NOMO-1 treated with DMSO at 0.1 percent for 48 hours (cell line): ENCODE data around the gene EFNA4.

Experiments
- DNase-seq: peaks from one replicate; lab custom pipeline; 2025; ENCODE audit not compliant: unreplicated experiment; lab: John Stamatoyannopoulos, UW

Gene EFNA4

DNA sequence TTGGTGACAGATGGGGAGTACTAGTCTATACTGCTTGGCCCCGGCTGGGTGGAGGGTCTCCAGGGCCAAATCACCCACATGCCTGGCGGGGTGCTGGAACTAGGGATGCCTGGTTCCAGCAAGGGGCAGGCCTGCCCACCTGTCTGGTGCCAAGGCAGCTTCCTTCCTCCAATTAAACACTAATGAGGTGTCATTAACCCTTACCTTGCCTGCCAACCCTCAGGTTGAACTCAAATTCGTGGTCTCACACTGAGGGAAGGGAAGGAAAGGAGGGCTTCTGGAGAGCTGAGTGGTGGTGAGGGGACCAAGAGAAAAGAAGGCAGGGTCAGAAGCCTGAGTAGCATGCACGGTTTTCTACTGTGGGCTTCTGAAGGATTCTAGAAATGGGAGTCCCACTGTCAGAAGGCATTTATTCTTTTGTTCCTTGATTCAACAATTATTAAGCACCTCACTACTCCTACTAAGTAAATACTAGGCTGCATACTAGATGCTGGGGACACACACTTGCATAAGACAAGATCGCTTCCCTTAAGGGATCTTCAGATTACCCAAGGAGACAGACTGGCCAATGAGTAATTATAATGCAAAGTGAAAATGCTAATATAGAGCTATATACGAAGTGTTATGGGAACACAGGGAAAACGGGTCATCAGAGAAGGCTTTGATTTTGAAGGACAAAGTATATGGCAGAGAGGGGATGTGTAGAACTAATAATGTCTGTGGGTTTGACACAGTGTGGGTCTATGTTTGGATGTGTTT lies 9.2 kb downstream of the EFNA4 start:
- no peak for DNase-seq

DNA sequence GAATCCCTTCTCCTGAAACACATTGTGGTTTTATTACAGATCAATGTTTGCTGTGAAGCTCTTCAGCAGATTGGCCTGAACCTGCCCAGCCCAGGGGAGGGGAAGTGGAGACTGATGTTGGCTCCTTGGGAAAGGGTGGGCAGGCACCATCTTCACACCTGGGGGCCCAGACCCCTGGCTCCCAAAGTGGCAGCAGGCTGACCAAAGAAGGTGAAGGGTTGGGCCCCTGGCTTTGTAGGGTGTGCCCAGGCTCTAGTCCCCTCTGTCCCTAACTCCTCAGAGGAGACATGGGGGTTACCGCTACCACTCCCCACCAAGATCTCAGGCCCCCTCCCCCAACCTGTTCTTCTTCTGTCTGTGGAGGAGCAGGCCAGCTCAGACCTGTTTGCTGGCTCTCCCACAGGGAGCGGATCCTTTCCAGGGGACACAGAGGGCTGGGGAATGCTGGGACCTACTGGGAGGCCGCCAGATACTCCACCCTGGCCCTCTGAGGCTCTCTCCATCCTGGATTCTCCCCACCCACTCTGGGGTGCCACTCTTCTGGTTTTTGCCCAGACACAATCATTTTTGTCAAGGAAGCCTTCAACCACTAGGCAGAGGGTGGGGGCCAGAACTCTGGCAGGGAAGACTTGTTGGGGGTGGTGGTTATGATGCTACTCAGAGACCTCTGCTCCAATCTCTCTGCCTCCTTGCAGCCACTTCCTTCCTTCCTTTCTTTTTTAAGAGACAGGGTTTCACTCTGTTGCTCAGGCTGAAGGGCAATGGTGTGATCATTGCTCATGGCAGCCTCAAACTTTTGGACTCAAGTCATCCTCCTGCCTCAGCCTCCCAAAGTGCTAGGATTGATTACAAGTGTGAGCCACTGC lies 10.1 kb downstream of the EFNA4 start:
- DNase-seq = no peak

DNA sequence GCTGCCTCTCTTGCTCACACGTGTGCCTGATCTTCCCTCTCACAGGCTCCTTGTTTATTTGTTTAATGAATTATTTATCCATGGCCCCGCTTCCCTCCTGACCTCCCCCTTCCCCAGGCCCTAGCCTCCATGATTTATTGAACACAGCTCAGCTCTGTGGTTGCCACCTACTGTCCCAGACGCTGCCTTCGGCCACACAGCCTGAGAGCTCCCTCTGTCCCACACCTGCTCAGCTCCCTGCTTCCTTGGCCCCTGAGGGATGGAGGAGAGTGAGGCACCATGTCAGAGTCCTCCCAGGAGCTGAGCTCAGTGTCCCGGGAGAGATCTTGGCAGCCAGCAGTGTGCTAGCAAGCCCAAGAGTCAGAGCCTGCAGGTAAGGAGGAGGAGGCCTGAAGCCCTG lies 12.0 kb downstream of the EFNA4 start:
- DNase-seq = no peak

DNA sequence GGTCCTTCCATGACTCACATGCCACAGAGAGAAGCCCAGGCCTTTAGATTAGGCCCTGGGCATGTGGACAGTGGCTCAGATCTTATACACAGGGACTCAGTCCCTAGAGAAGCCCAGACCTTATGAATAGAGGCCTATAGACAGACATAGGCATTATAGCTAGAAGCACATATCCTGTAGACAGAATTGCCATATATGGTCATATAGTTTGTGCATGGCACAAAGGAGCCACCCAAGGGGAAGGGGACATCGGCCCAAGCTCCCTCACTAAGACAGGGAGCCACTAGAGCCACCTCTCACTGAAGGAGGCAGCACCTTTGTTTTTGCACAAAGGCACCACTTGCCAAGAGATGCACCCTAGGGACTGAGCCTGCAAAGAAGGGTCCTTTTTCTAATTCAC lies 12.8 kb downstream of the EFNA4 start:
- DNase-seq = no peak

DNA sequence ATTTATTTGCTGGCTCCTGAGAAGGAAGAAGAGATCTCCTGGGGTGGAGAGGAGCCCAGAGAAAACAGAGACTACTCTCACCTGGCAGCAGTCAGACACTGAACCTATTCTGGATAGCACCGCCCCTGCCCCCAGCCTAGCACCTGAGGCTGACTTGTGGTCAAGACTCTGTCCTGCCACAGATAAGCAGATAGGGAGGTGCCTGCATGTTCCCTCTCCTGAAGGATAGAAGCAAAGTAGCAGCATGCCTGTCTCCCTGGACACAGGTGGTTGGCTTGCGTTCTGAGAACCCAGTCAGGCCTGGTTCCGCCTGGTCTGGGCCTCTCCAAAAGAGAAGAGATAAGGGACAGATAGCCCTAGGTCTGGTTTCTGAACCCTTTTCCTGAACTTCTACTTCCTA lies 13.8 kb downstream of the EFNA4 start:
- DNase-seq = no peak

DNA sequence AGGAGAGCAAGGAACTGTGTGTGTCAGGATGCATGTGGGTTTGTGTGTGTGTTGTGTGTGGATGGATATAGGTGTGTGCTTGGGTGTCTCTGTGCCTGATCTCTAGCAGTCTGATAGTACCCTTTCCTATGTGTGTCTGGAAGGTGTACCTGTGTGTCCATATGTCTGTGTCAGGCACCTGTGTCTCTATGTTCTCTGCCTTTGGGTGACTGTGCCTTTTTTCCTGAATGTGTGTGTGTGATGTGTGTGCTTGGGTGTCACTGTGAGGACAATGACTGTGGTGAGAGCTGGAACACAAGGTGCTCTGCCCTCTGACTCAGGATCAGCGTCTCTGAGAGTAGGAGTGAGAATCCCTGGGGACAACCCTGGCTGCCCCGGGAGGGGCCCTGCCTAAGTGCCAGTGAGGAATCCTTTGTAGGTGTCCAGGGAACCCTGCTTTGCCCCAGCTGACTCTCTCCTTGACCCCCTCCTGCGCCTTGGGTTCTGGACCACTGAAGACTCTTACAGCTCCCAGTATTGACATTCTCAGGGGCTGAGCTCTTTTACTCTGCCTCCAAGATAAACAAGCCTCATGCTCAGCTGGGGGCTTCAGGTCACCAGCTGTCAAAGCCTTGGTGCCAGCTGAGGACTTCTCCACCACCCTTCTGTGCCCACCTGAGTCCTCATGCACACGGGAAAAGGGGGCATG lies 14.4 kb downstream of the EFNA4 start:
- no peak for DNase-seq

DNA sequence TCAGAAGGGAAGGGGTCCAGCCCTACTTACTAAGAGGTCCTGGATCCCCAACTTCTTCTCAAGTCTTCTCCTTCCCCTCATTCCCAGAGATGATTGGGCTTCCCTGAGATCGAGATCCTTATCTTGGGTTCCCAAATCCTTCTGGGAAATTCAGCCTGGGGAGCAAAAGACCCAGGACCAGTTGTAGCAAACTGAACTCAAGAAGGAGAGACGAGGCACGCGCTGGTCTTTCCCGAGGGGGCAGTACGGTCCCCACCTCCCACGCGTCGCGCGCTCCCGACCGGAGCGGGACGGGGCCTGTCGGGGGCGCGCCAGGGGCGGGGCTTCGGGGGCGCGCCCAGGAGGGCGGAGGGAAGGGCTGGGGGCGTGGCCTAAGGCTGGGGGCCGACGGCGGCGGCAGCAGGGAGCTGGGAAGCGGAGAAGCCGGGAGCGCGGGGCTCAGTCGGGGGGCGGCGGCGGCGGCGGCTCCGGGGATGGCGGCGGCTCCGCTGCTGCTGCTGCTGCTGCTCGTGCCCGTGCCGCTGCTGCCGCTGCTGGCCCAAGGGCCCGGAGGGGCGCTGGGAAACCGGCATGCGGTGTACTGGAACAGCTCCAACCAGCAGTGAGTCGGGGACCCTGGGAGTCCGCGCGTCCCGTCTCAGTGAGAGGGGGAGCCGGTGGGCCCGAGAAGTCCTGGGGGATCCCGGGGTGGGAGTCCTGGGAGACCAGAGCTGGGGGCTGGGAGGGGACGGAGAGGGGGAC lies 15.1 kb downstream of the EFNA4 start, which contains the start of gene EFNA3:
Gene EFNA3 (plus strand): TSS at position 369 of the 741 bp plus-strand sequence. CDS start 105 bp downstream, at position 474.
- DNase-seq = peak; percentile 17

DNA sequence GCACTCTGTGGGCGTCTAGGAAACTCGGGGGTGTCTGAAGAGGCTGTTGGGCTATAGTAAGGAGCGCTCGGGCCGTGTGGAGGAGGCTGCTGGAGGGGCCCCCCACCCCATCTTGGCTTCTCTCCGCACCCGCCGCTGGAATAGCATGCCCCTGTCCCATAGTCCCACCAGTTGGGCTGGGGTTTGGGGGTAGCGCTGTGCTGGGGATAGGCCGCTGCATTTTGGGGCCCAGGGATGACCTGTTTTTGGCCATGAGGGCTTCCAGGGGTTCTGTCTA lies 15.6 kb downstream of the EFNA4 start:
- DNase-seq = no peak

DNA sequence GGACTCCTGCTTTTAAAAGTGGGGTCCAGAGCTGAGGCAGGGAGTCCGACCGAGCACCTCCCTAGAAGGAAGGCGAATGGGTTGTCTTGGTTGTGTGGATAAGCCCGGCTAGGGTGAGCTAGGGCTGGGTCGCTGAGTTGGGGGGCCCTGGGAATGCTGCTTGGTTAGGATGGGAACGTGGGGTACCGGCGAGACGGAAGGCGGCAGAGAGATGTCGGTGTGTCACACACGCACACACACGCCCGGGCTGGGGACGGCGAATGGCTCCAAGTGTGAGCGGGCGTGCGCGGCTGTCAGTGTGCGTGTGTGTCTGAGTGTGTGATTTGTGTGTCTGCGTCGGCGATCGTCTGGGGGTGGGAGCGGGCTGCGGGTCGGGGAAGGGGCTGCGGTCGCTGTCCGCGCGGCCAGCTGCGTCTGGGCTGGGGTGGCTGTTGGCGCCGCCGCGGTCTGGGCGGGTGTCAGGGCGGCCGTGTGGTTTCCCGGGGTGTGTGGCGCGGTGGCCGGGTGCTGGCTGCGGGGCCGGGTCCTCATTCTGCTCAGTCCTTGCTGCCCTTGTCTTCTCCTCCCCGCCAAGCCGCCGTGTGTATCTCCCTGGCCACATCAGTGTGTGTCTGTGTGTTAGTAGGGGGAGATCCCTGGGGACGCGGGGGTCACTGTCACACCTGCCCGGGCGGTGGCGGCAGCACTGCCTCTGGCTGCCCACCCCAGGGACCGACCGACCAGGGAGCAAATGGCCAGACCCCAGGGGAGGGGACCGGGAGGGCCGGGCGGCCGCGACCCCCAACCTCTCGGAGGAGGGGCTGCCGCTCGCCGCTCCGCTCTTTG lies 16.2 kb downstream of the EFNA4 start:
- no peak for DNase-seq

DNA sequence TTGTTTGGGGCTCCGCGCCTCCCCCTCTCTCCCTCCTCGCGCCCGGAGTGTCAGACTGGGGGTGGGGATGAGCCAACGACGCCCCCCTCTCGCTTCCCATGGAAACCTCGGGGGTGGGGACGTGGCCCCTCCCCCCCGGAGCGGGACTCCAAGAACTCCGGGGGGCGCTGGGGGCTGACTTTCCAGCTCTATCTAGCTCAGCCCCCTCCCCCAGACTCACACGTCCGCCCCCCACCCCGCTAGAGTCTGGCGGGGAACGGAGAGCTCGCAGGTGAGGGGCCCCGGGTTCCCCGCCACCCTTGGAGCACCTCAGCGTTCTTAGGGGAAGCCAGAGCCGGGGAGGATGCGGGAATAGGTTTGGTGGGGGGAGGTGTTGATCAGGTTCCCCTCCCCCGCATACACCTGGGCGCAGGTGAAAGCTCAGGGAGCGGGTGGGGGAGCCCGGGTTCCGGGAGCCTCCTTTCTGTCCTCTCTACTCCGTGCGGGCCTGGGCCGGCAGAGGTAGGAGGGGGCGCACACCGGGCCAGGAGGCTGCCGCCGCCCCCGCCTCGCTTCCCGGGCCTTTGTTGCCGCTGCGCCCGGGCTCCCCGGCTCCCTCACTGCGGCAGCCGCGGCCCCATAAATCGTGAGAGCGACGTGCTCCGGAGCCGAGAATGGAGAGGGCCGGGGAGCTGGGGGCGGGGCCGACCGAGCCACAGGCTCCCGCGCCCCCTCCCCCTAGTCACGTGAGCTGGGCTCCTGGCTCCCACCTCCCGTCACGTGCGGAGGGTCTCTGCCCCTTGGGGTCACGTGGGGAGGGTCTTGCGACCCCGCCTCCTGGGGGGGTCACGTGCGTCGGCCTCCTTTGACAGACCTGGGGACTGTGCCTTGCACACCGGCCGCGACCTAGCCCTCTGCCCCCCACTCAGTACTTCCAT lies 17.0 kb downstream of the EFNA4 start:
- no peak for DNase-seq

DNA sequence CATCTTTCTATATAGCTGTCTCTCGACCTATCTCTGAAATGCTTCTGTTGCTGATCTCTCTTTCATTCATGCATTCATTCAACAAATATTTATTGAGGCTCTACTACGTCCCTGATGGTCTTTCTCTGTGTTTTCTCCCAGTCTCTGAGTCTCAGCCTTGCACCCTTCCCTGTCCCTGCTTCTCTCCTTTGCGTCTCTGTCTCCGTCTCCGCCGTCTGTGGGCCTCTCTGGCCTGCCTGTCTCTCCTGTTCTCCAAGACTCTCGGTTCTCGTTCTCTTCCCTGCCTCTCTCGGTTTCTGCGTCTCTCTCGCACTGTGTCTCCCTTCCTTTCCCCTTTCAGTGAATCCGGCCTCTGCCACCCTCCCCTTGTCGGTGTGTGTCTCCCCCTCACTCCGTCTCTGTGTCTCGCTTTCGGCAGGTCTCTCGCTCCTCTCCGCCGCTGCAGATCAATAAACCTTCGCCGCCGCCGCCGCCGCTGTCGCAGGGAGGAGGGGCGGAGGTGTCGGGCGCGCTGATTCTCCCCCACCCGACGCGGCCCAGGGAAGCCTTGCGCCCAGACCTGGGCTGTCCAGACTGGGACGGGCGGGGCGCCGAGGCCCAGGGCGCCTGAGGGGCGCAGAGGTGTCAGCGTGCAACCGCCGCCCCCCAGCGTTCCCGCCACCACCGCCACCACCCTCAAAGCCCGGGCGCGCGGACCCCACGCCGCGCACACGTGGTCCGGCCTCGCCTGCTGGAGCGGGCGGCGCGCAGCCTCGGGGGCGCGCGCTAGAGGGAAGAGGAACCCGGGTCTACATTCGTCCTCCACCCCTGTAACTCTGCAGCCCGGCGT lies 18.1 kb downstream of the EFNA4 start:
- peak; percentile 15 for DNase-seq

DNA sequence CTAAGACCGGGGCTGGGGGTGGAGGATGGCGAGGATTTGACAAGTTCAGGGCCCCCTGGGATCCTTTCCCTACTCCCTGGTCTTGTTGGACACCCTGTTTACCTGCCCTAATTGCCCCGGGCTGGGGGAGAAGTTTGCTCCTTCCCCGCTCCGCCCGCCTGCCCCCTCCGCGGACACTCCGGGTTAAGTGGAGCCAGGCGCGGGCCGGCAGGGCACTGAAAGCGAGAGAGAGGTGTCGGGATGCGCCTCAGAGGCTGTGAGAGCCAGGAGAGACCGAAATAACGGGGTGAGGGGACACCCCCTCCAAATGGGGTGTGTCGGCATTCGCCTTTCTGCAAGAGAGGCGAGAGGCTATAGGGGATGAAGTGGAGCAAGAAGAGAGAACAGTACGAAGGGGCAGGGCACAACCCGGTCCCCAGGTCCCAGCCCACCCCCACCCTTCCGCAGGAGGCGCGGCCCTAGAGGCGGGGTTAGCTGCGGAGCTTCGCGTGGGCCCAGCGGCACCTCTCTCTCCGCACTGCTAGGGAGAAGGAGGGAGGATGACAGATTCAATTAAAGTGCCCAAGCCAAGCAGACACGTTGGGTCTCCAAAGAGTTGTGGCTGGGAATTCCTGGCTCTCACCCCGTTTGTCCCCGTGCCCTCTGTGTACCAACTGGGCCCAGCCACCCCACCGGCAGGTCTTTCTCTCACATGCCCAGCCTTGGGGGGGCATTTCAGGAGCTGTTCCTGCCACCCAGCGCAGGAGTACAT lies 18.9 kb downstream of the EFNA4 start:
- no peak for DNase-seq

DNA sequence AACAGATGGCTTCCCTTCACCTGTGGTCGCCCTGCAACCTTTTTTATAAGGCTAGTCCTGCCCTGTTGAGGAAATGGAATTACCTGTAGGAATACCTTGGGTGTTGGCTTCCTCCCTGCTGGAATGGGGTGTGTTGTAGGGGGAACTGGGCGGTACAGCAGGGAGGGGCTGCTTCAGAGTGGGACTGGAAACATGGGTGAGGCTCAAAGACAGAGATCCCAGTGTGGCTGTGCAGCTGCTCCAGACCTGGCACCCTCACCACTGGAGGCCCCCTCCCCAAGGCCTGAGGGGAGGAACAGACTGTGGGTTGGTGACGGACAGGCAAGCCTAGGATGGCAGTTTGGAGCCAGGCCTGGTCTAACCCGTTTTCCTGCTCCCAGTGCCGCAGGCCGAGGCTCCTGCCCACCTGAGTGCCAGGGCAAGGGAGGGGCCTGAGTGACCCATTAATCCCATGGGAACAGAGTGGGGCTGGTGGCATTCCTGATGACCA lies 19.6 kb downstream of the EFNA4 start:
- no peak for DNase-seq

DNA sequence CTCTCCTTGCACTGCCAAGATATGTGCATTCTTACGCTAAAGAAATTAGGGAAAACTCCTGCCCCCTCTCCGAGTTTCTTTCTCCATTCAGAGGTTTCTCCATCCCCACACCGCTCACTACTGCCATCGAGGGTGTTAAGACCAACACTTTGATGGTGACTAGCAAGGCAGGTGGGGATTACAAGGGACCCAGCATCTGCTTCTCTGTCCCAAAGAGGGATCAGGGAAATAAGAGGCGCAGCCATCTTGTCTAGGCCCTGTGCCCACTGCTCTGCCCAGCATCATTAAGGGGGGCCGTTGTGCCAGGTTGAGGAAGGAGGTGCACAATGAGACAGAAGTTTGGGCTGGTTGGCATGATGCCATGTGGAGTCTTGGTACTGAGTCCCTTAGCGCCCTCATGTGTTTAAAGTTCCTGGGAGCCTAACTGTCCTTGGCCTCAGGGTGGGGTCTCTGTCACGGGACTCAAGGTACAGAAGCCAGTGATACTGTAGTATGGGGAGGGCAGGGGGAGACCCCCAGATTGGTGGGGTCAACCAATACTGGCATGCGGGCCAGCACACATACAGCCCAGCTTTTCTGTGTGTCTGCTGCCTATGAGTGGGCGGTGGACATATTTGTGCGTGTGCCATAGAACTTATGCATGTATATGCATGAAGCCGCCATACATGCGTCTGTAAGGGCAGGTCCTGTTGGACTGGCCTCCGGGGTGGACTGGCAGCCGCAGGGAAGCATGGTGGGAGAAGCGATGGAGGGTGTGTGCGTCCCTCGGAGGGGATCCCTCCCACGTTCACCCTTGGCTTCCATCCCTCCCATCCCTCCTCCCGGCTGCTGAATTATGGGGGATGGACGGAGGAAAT lies 20.6 kb downstream of the EFNA4 start:
- peak; percentile 16 for DNase-seq

DNA sequence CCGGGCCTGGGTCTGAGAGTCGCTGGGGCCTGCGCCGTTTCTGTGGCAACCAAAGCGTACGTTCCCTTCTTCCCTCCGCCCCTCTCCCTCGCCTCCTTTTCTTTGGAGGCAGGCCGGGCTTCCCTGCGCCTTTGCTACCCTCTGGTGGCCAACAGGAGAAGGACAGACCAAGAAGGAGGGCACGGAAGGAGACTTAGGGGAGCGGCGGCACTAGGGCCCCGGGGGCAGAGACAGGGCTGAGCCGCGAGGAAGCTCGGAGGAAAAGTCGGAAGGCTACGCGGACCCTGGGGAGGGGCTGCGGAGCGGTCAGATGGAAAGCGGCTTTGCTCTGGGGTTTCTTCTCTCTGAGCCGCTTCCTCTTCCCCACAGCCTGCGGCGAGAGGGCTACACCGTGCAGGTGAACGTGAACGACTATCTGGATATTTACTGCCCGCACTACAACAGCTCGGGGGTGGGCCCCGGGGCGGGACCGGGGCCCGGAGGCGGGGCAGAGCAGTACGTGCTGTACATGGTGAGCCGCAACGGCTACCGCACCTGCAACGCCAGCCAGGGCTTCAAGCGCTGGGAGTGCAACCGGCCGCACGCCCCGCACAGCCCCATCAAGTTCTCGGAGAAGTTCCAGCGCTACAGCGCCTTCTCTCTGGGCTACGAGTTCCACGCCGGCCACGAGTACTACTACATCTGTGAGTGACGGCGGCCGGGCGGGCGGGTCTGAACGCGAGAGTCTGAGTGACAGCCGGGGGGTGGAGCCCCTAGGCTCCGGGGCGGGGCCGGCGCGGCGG lies 21.4 kb downstream of the EFNA4 start:
- DNase-seq = peak; percentile 97
